KBM-7 (cell line): ENCODE data around the gene VEGFB.
"Not testable (repeated sequence)": the region's sequence is repeated elsewhere in the genome, so short reads cannot be mapped to it uniquely, and the experiment has no call there.

Experiments
- DNase-seq: peaks from one replicate; pipeline ENCODE4 v3.0.0-alpha.2; 2015
- in situ Hi-C: fragments of 300-500 bp; cut with MboI; formaldehyde crosslinking; loops from 2 replicates; pipeline ENCODE4 v1.14.3; 2020; ENCODE audit warnings: low sequenced_read_pairs, low pct_unique_long_range_greater_than_20kb, mixed read lengths

VEGFB gene

GRCh38 chr11:64244107-64244506 is 9.7 kb downstream of the VEGFB start:
- in situ Hi-C loops, result no loop called here
- DNase-seq, result no peak

- no peak for DNase-seq
- in situ Hi-C loops, result no loop called here
These were observed 10.6 kb downstream of the VEGFB start for GRCh38 chr11:64244966-64245365.

GRCh38 chr11:64245401-64245796 is 11.0 kb downstream of the VEGFB start:
- in situ Hi-C loops, result no loop called here
- DNase-seq, result no peak

GRCh38 chr11:64245797-64246620 is 11.6 kb downstream of the VEGFB start:
- DNase-seq, result peak; percentile 65
- in situ Hi-C loops, result no loop called here

GRCh38 chr11:64246621-64246870 is 12.2 kb downstream of the VEGFB start:
- DNase-seq, in situ Hi-C loops: not testable (repeated sequence)

GRCh38 chr11:64246871-64247728 is 12.7 kb downstream of the VEGFB start, which contains the start of gene PPP1R14B:
TSS of gene PPP1R14B (minus strand) at chr11:64246943. CDS start at chr11:64246673, 270 bp downstream.
- peak; percentile 84 for DNase-seq
- in situ Hi-C loops, result no loop called here

- no peak for DNase-seq
These were observed 13.5 kb downstream of the VEGFB start for GRCh38 chr11:64247729-64248531.

GRCh38 chr11:64248578-64248977 is 14.2 kb downstream of the VEGFB start:
- in situ Hi-C loops, result no loop called here
- no peak for DNase-seq

More at GRCh38 chr11:64247729-64248531, 13.5 kb downstream of the VEGFB start:
- in situ Hi-C loops, result no loop called here

GRCh38 chr11:64249038-64249437 is 14.7 kb downstream of the VEGFB start:
- in situ Hi-C loops, result no loop called here
- DNase-seq, result no peak

- DNase-seq, result peak; percentile 74
- in situ Hi-C loops, result no loop called here
These were observed 15.4 kb downstream of the VEGFB start for GRCh38 chr11:64249563-64250414.

GRCh38 chr11:64250415-64251015 is 16.1 kb downstream of the VEGFB start:
- DNase-seq, result no peak
- in situ Hi-C loops, result no loop called here

- in situ Hi-C loops, result no loop called here
These were observed 16.8 kb downstream of the VEGFB start, which contains the start of gene PLCB3 for GRCh38 chr11:64251016-64251752. TSS of gene PLCB3 (plus strand) at chr11:64251530. CDS start at chr11:64251650, 120 bp downstream.

GRCh38 chr11:64251753-64252002 is 17.3 kb downstream of the VEGFB start:
- DNase-seq, result no peak
- in situ Hi-C loops, result no loop called here

More at GRCh38 chr11:64251016-64251752, 16.8 kb downstream of the VEGFB start, which contains the start of gene PLCB3:
- DNase-seq, result peak; percentile 51

GRCh38 chr11:64252003-64252872 is 17.9 kb downstream of the VEGFB start:
- in situ Hi-C loops, result no loop called here
- no peak for DNase-seq

- in situ Hi-C loops, result no loop called here
- DNase-seq, result no peak
These were observed 18.7 kb downstream of the VEGFB start for GRCh38 chr11:64253043-64253442.

GRCh38 chr11:64253481-64253880 is 19.1 kb downstream of the VEGFB start:
- in situ Hi-C loops, result no loop called here
- DNase-seq, result no peak

GRCh38 chr11:64254326-64254725 is 19.9 kb downstream of the VEGFB start:
- DNase-seq, result no peak
- in situ Hi-C loops, result no loop called here
